SIG-M5 treated with dmso at 0.1 percent for 504 hours (cell line): ENCODE measurements around the gene DPF3.
A peak's percentile ranks its signal among the peaks of the same experiment; 100 is the strongest.

ENCODE experiments used
- DNase-seq: peaks from one replicate; lab custom pipeline; 2025; ENCODE audit not compliant: unreplicated experiment; lab: John Stamatoyannopoulos, UW

DPF3 gene

DNA sequence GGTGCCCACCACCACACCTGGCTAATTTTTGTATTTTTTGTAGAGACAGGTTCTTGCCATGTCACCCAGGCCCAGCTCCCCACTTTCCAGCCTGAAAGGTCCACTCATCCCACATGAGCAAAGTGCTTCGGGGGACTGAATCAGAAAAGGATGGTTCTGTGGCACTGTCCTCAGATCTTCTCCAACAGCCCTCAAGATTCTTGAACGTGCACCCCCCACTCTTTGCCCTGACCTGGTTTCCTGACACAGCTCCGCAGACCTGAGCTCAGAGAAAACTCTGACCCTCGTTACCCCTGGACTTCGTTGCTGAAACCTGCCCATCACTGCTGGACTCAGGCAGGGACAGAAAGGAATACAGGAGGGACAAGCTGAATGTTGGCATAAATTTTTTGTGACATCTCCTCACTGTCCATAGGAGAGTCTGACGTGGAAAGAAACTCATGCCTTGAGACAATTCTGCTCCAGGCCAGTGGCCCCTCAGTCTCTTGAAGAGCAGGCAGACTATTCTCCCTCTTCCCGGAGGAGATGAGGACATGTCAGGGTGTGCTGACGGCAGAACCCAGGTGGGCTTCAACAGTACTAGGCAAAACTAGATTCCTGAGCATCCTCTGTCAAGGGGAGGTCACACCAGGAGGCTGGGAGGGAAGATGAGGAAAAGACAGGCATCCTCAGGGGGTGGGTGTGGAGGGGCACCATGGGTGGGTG, 149.3 kb downstream of the DPF3 start:
- DNase-seq, result no peak

GRCh38 chr14:72743626-72744025, 150.3 kb downstream of the DPF3 start:
- DNase-seq, result no peak

DNA sequence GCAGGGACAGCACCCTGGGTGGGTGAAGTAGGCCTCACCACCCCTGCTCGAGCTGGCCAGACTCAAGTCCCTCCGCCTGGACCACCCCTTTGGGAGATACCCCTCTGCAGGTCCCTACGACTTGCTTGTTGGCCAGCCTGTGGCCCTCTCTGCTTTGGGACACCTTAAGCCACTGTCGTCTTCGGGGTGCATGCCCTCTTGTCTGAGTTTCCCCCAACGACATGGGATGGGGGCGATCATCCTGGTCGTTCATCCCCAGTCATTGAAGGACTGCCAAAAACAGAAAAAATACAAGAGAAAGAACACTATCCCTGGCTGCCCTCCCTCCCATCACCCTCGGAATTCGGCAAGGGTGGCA, 151.1 kb downstream of the DPF3 start:
- no peak for DNase-seq

DNA sequence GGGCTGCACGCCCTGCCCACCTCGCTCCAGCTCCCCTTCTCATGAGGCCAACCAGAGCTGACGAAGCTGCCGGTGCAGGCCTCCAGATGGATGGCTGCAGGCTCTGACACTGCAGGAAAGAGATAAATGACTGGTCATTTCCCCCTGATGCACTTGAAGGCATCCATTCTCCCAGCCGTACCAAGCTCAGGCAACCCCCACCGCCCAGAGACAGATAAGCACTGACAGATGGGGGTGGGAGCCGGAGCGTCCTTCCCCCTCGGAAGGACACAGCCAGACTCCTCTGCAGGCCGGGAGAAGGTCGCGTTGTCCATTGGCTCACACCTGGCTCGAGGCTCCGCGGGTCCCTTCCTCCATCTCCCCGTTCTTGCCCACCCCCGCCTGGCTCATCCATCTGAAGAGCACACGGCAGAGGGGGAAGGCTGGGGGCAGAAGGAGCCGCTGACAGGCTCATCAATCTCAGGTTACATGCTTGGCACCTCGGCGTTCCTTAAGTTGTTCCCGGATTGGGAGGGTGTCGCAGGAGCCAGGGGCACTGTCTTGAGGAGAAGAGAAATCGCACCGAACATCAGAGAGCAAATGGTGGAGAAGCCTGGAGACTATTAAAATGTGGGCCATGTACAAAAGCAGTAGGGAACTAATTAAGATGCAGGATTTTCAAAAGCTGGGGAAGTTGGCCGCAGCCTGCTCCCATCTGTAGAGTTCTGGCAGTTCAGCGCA, 151.6 kb downstream of the DPF3 start:
- DNase-seq, result no peak

DNA sequence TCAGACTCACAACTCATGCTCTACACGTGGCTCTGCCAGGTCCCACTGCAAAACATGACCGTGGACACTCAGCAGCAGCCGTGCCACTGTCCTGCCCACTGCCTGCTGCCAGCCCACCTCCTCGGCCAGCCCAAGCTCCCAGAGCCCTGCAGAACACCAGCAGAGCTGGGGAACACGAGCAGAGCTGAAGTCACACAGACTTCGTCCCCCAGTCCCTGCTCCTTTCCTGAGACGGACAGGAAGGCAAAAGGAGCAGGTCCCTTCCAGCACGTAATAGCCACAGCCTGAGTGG, 152.1 kb downstream of the DPF3 start:
- DNase-seq, result no peak

DNA sequence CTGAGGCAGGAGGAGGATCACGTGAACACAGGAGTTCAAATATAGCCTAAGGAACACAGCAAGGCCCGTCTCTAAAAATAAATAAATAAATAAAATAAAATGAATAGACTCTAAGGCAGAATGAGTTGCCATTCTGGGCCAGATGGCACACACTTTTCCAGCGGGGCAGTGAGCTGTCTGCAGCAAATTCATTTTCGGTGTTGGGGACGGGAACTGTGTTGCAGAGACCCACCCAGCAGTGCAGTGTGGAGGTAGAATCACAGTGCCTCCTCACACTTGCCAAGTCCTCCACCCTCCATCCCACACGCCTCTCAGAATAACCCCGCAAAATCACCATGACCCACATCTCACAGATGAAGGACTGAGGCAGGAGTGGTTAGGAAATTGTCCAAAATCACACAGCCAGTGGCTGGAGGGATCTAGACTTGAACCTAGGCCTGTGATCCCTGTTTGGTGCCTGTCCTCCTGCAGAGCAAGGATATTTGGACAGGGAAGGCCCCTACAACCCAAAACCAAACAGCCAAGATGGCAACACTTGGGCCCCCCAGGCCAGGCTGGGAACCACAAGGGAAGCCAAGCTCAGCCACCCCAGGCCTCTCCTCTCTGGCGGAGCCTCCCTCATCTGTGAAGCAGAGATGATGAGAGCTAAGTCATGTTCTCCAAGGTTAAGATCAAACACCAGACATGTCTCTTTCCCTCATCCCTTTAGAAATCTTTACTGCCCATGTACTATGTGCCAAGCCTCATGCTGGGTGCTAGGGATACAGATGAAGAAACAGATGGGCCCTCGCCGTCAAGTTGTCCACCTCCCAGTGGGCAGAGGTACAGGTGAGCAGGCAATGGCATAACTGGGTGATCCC, 152.7 kb downstream of the DPF3 start:
- DNase-seq, result no peak

DNA sequence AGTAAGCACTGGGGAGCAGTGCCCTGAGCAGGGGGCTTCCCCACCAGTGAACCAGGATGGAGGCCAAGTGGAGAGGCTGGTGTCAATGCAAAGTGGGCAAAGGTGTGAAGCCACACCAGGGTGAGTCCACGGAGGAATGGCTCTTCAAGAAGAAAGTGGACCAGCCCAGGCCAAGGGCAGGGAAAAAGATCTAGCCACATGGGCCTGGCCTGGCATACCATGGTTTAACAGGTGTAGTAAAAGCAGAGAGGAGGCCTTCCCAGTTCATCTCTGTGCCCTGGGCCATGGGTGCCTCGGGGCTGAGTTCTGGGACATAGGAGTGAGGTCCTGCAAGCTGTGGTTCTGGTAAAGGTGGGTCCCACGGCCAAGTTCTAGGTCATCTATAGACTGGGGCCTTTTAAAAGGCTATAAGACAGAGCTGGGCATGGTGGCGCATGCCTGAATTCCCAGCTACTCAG, 153.4 kb downstream of the DPF3 start:
- DNase-seq, result no peak

DNA sequence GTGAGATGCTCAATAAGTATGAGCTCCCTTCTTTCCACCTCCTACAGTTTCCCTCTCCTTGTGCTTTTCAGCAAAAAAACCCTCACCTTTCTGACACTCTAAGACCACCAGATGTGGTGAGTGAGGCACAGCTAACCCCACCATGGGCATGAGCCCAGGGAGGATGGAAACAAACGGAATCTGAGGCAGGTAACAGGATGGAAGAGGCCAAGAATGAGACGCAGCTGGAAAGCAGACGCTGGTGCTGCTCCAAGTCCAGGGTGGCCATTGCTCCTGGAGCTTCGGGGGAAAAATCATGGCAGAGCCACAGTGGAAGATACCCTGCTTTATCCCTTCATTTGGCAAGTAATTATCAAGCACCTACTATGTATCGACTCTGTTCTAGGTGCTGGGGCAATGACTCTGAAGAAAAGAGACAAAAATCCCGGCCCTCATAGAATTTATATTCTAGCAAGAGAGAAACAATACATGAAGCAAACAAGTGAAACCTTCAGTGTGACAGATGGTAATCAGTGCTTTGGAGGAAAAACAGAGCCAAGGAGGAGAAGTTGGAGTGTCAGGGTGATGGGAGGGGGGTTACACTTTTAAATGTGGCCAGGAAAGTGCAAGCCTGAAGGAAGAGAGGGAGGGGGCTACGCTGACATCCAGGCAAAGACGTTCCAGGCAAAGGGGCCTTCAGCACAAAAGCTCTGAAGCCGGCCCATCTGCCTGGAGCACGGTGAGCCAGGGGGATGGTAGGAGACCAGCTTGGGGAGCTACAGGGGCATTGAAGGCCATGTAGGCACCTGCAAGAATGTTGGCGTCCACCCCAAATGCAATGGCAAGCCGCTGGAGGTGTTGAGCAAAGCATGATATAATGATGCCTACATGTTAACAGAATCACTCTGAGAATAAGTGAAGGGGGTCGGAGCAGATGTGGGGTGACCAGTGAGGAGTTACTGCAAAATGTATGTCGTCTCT, 154.2 kb downstream of the DPF3 start:
- no peak for DNase-seq

- DNase-seq, result no peak
These were observed 155.7 kb downstream of the DPF3 start for GRCh38 chr14:72738161-72738611.

DNA sequence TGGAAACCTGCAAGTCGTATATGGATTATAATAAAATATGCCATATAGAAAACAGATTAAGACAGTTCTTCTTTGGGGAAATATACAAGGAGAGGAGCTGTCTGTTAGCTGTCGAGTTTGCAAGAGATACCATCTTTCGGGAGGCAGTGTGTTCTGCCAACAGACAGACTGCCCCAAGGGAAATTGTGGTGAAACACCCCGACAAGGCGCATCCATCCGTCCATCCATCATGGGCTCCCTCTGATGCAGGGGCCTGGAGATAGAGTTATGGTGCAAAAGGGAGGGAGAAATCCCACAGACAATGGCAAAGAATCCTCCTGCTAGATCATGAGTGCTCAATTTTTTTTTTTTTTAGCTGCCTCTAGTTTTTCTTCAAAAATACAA, 156.3 kb downstream of the DPF3 start:
- DNase-seq, result no peak

- DNase-seq, result no peak
These were observed 156.9 kb downstream of the DPF3 start for GRCh38 chr14:72736786-72737559.

DNA sequence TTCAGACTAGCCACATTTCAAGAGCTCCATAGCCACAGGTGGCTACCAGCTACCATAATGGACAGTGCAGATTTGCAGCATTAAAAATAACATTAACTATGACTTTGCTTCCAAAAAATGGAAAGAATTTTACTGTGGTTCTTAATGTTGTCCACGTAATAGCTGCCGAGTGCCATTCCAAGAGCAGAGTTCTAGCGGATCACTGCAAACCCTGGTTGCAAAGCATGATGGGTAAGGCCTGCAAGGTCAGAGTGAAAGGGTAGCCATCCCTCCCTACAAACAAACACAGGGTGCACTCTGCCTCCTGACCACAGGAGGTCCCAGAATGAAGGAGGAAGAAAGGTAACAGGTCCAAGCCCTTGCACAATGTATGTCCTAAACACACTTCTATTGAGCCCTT, 157.6 kb downstream of the DPF3 start:
- peak; percentile 7 for DNase-seq

- no peak for DNase-seq
These were observed 161.7 kb downstream of the DPF3 start for GRCh38 chr14:72732022-72732780.

GRCh38 chr14:72731252-72732020, 162.5 kb downstream of the DPF3 start:
- no peak for DNase-seq

GRCh38 chr14:72730468-72730867, 163.4 kb downstream of the DPF3 start:
- no peak for DNase-seq

DNA sequence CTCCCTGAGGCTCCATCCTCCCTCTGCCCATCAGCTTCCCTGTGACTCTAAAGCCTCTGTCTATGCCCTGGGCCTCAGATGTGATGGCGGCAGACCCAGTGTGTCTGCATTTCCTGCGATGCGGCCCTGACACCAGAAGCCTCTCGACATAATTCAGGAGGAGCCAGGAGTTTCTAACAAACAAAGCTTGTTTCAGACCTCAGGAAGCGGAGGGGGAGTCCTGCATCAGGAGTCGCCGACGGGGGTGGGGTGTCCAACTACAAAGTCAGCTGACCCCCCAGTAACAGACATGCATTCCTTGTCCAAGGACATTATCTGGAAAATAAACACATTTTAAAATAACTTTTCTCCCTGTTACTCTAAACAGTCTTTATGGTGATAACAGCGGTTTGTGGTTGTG, 167.5 kb downstream of the DPF3 start:
- DNase-seq, result no peak

- no peak for DNase-seq
These were observed 169.9 kb downstream of the DPF3 start for GRCh38 chr14:72723858-72724530.

GRCh38 chr14:72722201-72722785, 171.6 kb downstream of the DPF3 start:
- no peak for DNase-seq
